Activated CD4-positive, CD25-positive, alpha-beta regulatory T cell treated with anti-CD3 and anti-CD28 coated beads, Interleukin-2, amount 50 U/mL, for 16 hours (primary cell): ENCODE data around the gene BTBD9.

Experiments
- DNase-seq: peaks from one replicate; pipeline ENCODE4 v3.0.0-alpha.2; 2020; ENCODE audit warnings: low read depth, low spot score

The BTBD9 gene

DNA sequence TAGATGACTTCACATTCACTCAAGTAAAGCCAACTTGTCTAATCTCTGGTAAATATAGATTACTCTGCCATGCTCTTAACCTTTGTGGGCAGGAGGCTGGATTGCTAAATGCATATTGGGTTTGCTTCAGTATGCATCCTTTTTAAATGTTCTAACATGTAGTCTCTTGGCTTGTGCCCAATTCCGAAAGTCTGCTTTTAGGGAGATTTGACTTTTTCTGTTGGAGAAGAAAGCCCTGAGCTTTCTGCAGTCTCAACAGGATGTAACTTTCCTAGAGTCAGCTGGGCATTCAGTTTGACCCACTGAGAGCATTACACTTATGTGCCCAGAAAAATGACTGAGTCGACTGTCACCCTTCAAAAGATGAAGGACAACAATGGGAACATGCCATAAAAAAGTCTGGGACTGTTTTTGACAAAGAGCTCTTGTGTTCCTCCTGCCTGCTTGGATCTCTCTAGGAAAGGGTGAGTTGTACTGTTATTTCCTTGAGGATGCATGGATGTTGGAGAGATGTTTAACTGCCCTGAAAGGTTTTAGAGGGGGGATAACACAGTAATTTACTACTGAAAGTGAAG, 520.9 kb downstream of the BTBD9 start:
- DNase-seq: no peak
